HEK293T (cell line): Measurements from ENCODE around the gene CCDC88B.

Experiments used
- BHLHE40 ChIP-seq: fragments of 450-650 bp; IDR thresholded peaks from 2 replicates; pipeline ENCODE4 v1.6.1; 2016; ENCODE audit warnings: mild to moderate bottlenecking, moderate library complexity, borderline replicate concordance
- ELF4 ChIP-seq: fragments of 450-650 bp; IDR thresholded peaks from 2 replicates; pipeline ENCODE4 v1.6.1; 2017; ENCODE audit warnings: antibody characterized with exemption

GRCh38 chr11:64318766-64319761 lies 20.9 kb upstream of the CCDC88B start:
- TF ChIP-seq BHLHE40 = no peak
- TF ChIP-seq ELF4 = no peak
